Measurements from ENCODE around the gene IL17RC.
"Not testable (repeated sequence)": the region's sequence is repeated elsewhere in the genome, so short reads cannot be mapped to it uniquely, and the experiment has no call there.

Gene IL17RC

GRCh38 chr3:9916734-9917680 is at the start of gene IL17RC:
Gene IL17RC (plus strand): TSS chr3:9917098. CDS start chr3:9917316, 218 bp downstream.
- in situ Hi-C loops (cut with HindIII; ENCODE audit: low sequenced_read_pairs), result no loop called here

DNA sequence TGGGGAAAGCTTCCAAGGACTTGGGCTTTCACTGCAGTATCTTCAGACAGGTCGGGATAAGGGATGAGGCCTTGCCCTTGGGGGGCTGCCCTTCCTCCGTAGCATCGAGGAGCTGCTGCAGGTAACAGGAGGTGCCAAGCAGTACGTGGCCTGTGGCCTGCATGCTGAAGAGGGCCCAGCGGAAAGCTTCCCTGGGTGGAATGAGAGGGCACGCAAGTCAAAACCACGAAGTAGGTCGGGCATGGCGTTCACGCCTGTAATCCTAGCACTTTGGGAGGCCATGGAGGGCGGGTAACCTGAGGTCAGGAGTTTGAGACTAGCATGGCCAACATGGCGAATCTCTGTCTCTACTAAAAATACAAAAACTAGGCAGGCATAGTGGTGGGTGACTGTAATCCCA is 49.8 kb upstream of the IL17RC start:
- in situ Hi-C loops (cut with HindIII; ENCODE audit: low sequenced_read_pairs), result loop anchor here (10.0 kb wide), 1 partner anchor 148 kb away; no protein-coding TSS in a partner anchor

DNA sequence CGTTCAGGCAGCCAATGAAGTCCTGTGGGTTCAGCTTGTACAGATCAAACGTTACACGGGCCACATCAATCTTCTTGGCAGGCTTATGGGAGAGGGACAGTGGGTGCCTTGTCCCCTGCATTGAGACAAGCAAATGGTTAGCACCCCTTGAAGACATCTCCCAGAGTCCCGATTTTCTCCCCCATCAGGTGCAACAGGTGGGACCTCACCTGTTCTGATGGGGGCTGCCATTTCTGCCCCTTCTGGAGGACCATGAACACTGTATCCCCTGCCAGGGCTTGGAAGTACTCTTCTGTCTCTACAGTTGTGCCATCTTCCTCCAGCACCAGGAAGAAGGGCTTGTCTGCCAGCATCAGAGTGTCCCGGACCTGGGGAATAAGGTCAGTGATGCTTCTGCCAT is 46.9 kb upstream of the IL17RC start:
- in situ Hi-C loops (cut with HindIII; ENCODE audit: low sequenced_read_pairs), result loop anchor here (10.0 kb wide), 1 partner anchor 145 kb away; no protein-coding TSS in a partner anchor

DNA sequence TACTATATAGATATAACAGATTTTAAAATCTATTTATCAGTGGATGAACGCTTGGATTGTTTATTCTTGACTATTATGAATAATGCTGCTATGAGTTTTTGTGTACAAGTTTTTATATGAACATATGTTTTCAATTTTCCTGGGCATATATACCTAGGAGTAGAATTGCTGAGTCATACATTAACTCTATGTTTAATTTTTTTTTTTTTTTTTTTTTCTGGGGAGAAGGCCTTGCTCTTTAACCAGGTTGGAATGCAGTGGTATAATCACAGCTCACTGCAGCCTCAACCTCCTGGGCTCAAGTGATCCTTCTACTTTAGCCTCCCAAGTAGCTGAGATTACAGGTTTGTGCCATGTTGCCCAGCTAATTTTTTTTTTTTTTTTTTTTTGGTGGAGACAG is 45.9 kb upstream of the IL17RC start:
- in situ Hi-C loops (cut with HindIII; ENCODE audit: low sequenced_read_pairs), result no loop called here

- in situ Hi-C loops (cut with HindIII; ENCODE audit: low sequenced_read_pairs), result not testable (repeated sequence)
Observed at GRCh38 chr3:9872067-9872466, 44.8 kb upstream of the IL17RC start.

DNA sequence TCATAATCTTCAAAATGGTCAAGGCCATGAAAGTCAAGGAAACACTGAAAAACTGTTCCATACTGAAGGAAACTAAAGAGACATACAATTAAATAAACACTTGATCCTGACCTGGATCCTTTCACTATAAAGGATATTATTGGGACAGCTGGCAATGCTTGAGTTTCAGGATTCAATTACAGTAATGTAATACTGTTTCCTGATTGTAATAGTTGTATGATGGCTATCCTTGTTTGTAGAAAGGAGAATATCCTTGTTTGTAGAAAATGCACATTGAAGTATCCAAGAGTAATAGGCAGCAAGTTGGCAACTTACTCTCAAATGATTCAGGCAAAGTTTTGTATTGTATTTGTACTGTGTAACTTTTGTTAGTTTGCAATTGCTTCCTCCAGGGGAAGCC is 41.5 kb upstream of the IL17RC start:
- in situ Hi-C loops (cut with HindIII; ENCODE audit: low sequenced_read_pairs), result no loop called here

DNA sequence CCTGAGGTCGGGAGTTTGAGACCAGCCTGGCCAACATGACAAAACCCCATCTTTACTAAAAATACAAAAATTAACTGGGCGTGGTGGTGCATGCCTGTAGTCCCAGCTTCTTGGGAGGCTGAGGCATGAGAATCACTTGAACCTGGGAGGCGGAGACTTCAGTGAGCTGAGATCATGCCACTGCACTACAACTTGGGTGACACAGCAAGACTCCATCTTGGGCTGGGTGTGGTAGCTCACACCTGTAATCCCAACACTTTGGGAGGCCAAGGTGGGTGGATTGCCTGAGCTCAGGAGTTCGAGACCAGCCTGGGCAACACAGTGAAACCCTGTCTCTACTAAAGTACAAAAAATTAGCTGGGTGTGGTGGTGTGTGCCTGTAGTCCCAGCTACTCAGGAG is 40.6 kb upstream of the IL17RC start:
- in situ Hi-C loops (cut with HindIII; ENCODE audit: low sequenced_read_pairs), result not testable (repeated sequence)

DNA sequence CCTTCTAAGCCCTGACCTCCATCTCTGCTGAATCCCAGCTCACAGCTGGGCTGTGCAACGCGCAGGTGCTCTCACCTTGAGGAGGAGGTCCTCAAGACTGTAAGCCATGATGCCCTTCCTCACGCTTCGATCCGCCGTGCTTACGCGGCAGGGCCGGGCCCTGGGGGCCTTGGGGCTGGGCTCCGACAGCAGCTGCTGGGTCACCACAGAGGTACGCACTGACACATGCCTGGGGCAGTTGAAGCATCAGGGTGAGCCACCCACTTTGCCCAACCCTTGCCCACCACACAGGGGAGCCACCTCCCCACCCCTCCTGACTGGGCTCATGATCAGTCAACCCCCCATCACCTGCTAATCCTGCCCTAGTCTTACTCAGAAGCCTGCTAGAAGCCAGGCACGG is 39.9 kb upstream of the IL17RC start:
- in situ Hi-C loops (cut with HindIII; ENCODE audit: low sequenced_read_pairs), result no loop called here

DNA sequence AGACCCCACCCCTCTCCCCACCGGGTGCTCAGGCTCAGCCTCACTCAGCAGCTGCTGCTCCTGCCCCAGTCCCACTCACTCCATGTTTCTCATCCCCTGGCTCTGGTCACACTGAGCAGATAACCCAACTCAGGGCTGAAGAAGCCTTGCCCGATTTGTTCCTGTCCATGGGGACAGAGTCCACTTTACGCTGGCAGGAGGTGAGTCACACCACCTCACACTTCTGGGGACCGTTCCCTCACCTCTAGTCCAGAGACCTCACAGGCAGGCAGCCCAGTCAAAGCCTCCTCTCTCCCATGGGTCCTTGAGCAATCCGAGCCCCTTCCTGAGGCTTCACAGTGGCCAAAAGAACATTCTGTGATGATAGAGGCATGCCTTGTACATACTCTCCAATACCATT is 38.2 kb upstream of the IL17RC start:
- in situ Hi-C loops (cut with HindIII; ENCODE audit: low sequenced_read_pairs), result no loop called here

DNA sequence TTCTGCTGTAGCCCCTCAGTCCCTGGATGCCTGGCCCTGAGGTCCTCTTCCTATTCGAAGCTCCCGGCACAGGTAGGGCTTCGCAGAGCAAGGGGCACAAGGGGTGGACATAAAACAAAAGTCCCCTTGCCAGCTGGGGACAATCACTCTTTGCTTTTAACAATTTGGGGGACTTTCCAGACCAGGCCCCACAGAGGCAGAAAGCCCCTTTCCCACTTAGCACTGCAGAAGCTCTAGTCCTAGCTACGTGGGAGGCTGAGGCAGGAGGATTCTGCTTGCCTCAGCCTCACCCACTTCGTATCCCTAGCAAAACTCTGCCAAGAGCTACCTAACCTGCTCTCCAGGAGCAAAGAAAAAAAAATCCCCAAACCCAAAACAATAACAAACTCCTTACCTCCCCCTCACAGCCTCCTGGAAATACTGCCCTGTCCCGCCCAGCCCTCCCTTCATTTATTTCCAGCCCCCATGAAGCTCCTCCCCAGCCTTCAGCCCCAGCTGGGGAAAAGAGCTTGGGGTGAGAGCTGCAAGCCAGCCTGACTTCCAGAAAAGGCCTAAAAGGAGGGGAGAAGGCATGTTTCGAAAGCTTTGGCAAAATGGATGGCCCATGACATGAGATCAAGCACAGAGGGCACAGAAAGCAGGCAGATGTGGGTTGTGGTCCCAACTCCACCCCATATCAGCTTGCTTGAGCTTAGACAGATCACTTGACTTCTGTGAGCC is 36.9 kb upstream of the IL17RC start, which contains the start of gene CIDEC:
Gene CIDEC (minus strand): TSS at position 424 of the 720 bp plus-strand sequence. CDS start 1,767 bp downstream, outside the sequence.
- in situ Hi-C loops (cut with HindIII; ENCODE audit: low sequenced_read_pairs), result no loop called here

- in situ Hi-C loops (cut with HindIII; ENCODE audit: low sequenced_read_pairs), result no loop called here
Observed at GRCh38 chr3:9881441-9881840, 35.5 kb upstream of the IL17RC start.

- in situ Hi-C loops (cut with HindIII; ENCODE audit: low sequenced_read_pairs), result no loop called here
Observed at GRCh38 chr3:9883706-9884554, 33.0 kb upstream of the IL17RC start.

- in situ Hi-C loops (cut with HindIII; ENCODE audit: low sequenced_read_pairs), result no loop called here
Observed at GRCh38 chr3:9884555-9885165, 32.2 kb upstream of the IL17RC start.

DNA sequence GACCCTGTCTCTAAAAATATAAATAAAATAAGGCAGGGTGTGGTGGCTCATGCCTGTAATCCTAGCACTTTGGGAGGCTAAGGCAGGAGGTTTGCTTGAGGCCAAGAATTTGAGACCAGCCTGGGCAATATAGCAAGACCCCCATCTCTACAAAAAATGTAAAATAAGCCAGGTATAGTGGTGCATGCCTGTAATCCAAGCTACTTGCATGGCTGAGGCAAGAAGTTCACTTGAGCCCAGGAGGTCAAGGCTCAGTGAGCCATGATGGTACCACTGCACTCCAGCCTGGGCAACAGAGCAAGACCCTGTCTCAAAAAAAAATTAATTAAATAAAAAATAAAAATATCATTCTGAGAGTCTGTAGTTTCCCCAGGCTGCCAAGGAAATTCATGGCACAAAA is 30.6 kb upstream of the IL17RC start:
- in situ Hi-C loops (cut with HindIII; ENCODE audit: low sequenced_read_pairs), result no loop called here

DNA sequence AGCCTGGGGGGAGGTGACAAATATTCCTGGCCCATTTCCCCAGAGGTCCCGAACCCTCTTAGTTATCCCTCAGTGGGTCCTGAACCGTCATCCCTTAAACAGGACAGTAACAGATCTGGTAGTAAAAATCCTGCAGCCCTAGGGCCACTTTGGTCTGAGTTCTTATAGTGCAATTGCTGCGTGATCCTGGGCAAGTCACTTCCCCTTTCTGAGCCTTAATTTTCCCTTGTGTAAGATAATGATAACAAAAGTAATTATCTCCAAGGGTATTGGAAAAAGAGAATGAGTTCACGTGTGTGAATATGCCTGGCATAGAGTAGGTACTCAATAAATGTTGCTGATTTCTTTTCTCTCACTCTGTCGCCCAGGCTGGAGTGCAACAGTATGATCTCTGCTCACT is 29.4 kb upstream of the IL17RC start:
- in situ Hi-C loops (cut with HindIII; ENCODE audit: low sequenced_read_pairs), result no loop called here

DNA sequence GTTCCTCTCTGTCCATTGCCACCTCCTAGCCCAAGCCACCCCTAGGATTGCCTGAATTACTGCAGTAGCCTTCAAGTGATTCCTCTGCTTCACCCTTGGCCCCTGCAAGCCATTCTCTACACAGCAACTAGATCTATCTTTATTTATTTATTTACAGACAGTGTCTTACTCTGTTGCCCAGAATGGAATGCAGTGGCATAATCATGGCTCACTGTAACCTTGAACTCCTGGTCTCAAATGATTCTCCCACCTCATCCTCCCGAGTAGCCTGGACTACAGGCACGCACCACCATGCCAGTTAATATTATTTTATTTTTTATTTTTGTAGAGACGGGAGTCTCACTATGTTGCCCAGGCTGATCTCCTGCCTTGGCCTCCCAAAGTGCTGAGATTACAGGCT is 28.4 kb upstream of the IL17RC start:
- in situ Hi-C loops (cut with HindIII; ENCODE audit: low sequenced_read_pairs), result no loop called here

GRCh38 chr3:9889405-9889804 is 27.5 kb upstream of the IL17RC start:
- in situ Hi-C loops (cut with HindIII; ENCODE audit: low sequenced_read_pairs), result no loop called here

- in situ Hi-C loops (cut with HindIII; ENCODE audit: low sequenced_read_pairs), result no loop called here
Observed at GRCh38 chr3:9890249-9891071, 26.4 kb upstream of the IL17RC start, which contains the start of gene JAGN1. Gene JAGN1 (plus strand): TSS chr3:9890610. CDS start chr3:9890723, 113 bp downstream.

DNA sequence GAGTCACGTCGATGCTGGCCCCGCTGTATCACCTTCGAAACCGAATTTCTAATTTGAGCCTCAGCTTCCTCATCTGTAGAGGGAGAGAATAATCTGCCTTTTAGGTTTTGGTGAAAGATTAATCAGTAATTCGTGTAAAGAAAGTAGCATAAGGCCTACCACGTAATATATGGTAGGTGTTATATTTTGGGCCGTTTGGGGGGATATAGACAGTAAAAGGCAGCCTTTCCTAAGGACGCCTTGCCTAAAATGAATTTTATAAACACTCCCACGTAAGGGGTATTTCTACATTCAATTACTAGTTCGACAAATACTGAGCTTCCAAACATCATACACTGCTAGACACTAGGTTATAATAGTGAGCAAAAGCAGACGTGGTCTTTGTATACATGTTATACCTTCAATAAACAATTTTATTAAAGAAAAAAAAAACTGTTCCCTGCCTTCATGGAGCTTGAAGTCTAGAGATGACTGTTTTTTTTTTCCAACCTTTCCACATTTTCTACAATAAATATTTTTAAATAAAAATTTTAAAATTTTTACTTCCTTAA is 25.8 kb upstream of the IL17RC start:
- in situ Hi-C loops (cut with HindIII; ENCODE audit: low sequenced_read_pairs), result no loop called here
